NB4 (cell line): ENCODE measurements around the gene GRM8.

Source experiments
- CTCF ChIP-seq: IDR thresholded peaks from one replicate; pipeline ENCODE4 v1.5.1; 2012; ENCODE audit warnings: low read depth, low read length
- MYC ChIP-seq: IDR thresholded peaks from 2 replicates; pipeline ENCODE4 v1.6.1; 2011; ENCODE audit warnings: low read depth, low read length
- POLR2A ChIP-seq: IDR thresholded peaks from 2 replicates; pipeline ENCODE4 v1.6.1; 2011; ENCODE audit warnings: mild to moderate bottlenecking; ENCODE audit not compliant: insufficient read length; ENCODE audit errors: extremely low read depth

- no peak for TF ChIP-seq CTCF
- TF ChIP-seq POLR2A = no peak
- no peak for TF ChIP-seq MYC
These were observed 566.3 kb downstream of the GRM8 start for GRCh38 chr7:126686474-126686873.
